NOMO-1 treated with dmso at 0.1 percent for 144 hours (cell line): Measurements from ENCODE around the gene ZKSCAN5.
"Not testable (repeated sequence)": the region's sequence is repeated elsewhere in the genome, so short reads cannot be mapped to it uniquely, and the experiment has no call there.

Experiments used
- DNase-seq: peaks from one replicate; lab custom pipeline; 2025; ENCODE audit not compliant: unreplicated experiment; lab: John Stamatoyannopoulos, UW

Gene ZKSCAN5

GRCh38 chr7:99551767-99552463 lies 47.5 kb downstream of the ZKSCAN5 start, which contains the start of gene FAM200A:
Gene FAM200A (minus strand): TSS chr7:99552114. CDS start chr7:99548407, 3,707 bp downstream.
- DNase-seq: peak; percentile 75

GRCh38 chr7:99553039-99553438 lies 48.6 kb downstream of the ZKSCAN5 start:
- no peak for DNase-seq

- no peak for DNase-seq
These were observed 50.5 kb downstream of the ZKSCAN5 start for GRCh38 chr7:99554939-99555338.

DNA sequence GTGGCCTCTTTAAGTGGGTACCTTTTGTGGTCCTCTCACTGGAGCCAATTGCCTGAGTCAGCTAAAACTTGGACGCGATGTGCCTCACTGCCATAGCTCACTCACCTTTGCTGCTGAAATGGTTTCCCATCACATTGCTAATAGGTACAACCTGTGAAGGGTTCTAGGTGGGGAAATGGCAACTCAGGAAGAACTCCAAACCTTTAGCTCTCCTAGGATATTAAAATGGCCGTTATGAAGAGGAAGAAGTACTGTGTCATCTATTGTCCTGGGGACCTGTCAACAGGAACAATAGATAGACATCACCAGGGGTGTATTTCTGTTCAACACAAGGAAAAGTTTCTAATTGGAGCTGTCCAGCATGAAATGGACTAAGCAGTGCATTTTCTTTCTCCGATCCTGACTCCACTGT lies 52.7 kb downstream of the ZKSCAN5 start:
- DNase-seq: no peak

GRCh38 chr7:99557940-99558305 lies 53.5 kb downstream of the ZKSCAN5 start:
- no peak for DNase-seq

GRCh38 chr7:99558306-99559174 lies 54.1 kb downstream of the ZKSCAN5 start, which contains the start of gene ZNF655:
Gene ZNF655 (plus strand): TSS chr7:99558642. CDS start chr7:99560560, 1,918 bp downstream.
- DNase-seq: peak; percentile 78

DNA sequence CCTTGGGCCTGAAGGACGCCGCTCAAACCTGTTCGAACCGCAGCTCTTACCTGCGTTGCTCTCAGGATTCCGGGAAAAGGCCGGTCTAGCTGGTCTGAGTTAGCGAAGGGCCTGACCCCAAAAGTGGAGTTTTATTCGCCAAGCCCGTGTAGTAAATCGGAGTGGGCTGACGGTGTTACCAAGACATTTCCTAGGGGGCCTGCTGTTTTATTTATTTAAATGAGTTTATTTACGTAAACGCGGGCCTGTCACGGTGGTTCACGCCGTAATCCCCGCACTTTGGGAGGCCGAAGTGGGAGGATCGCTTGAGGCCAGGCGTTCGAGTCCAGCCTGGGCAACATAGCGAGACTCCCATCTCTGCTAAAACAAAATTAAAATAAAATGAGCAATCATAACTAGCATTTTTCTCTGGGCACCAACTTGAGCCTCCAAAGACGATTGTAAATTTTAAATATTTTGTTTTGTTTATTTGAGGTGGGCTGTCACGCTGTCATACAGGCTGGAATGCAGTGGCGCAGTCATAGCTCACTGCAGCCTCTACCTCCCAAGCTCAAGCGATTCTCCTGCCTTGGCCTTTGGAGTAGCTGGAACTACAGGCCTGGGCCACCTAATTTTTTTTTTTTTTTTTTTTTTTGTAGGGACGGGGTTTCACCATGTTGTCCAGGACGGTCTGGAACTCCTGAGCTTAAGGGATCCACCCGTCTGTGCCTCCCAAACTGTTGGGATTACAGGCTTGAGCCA lies 54.9 kb downstream of the ZKSCAN5 start:
- no peak for DNase-seq

DNA sequence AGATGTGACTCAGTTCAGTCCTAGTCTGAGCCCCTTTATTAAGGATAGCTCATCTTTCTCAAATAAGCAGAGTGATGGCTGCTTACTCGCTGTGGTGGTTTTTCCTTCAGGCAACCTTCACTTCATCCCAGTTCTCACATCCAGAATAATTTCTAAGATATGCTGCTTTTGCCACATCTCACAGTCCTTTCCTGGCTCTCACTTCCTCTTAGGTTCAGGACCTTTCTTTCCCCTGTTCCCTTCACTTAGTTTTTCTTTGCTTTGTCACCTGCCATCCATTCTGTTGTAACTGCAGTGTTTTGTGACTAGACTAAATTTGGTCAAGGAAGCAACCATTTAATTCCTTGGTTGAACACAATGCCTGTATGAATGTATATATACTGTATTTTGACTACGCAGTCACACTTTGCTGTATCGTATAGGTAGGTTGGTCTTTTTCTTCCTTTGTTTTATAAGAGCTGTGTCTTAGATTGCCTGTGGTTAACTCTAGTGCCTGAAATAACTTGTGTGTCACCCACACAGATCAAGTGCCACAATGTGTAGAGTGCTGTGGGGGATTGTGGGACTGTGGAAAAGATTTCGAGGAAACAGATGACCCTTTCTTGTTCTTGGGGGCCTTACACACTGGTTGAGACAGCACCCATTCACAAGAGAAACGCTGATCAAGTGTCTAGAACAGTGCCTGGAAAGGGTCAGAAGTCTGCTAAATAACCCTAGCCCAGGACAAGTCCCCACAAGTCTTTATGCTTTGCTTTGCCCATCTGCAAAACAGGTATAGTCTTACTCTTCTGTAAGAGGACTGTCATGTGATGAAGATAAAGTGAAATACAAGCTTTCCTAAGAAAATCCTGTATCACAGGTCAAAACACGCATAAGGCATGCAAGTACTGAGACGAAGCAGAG lies 56.6 kb downstream of the ZKSCAN5 start:
- DNase-seq: no peak

GRCh38 chr7:99561737-99562051 lies 57.2 kb downstream of the ZKSCAN5 start:
- DNase-seq: no peak

GRCh38 chr7:99562114-99562784 lies 57.8 kb downstream of the ZKSCAN5 start:
- no peak for DNase-seq

DNA sequence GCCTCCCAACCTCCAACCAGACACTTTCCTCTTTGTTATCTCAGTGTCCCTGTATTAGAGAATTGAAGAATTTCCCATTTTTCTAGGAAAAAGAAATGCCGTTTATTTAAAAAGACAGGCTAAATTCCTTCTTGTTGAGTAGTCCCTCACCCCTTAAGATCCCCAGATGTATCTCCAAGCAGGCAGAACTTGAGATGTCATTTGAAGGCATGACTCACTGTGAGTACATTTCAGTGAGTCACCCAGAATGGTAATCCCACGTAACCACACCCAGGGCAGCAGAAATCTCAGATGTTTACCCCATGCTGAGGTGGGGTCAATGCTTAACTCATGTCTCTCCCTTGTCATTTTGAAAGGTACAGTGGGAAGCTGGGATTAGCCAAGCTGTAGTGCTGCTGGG lies 58.4 kb downstream of the ZKSCAN5 start:
- no peak for DNase-seq

- DNase-seq: no peak
These were observed 59.2 kb downstream of the ZKSCAN5 start for GRCh38 chr7:99563650-99564049.

- DNase-seq: not testable (repeated sequence)
These were observed 64.3 kb downstream of the ZKSCAN5 start for GRCh38 chr7:99568770-99569169.

GRCh38 chr7:99571768-99572167 lies 67.3 kb downstream of the ZKSCAN5 start:
- DNase-seq: no peak

GRCh38 chr7:99573257-99573656 lies 68.8 kb downstream of the ZKSCAN5 start:
- no peak for DNase-seq

DNA sequence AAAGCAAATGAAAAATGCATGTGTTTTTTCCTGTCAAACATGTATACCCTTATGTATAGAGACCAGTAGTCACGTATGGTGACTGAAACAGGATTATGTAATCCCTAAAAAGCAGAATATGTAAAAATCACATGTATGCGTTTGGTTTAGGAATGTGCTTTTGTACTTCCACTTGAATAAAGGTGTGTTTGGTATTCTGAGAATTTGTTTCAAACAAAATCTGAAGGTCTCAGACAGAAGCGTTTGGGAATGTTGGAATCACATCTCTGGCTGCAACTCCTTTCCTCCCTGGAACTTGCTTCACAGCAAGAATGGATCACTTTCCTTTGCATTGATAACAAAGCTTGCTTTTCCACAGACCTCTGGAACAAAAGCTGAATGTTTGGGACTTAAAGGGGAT lies 71.8 kb downstream of the ZKSCAN5 start:
- DNase-seq: no peak

- DNase-seq: no peak
These were observed 75.0 kb downstream of the ZKSCAN5 start for GRCh38 chr7:99579281-99579955.

DNA sequence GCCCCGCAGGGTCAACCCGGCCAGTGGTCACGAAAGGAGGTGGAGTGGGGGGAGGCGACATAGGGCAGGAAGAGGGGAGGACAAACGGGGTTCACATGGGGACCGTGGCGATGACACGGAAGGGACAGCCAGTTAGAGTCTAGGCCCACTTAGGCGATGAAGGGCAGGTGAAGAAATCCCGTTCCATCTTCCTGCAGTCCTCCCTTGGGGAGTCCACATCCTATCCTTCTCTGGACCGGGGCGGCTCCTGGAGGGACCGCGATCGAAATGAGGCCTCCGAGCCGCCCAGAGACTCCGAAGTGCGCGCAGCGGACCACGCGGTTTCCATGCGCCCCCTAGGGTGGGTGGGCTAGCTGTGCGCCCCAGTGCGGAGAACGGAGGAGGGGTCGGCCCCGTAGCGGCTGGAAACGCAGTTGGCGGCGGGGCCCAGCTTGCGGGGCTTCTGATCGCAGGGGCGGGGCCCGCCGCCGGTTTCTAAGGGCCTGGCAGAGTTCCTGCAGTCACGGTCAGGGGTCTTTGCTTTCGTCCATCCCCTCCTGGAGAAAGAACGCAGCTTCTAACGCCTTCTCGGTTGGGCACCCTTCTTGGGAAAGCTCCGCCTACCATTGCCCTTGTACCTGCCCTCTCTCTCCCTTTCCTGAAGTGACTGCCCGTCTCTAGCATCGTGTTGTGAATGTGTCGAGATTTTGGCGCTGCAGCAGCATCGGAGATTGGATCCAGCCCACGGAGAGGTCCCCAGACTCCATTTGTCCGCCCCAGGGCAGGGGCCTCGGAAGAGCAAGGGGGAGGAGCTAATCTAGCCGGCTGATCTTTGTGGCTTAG lies 75.7 kb downstream of the ZKSCAN5 start:
- no peak for DNase-seq
